Measurements from ENCODE around the gene NFIX. TPM values are rescaled to one million over a fixed set of nuclear protein-coding genes. Genes with fewer than 3 reads are reported as not detected.

NFIX gene
- total RNA-seq, 1 experiment from 2014 or later, result 144 TPM

- Histone ChIP-seq H3K27me3 (ENCODE audit: control insufficient read depth, insufficient read depth, low read length) (no peaks in the 10 kb centered on the region), H3K4me1 (ENCODE audit: control insufficient read depth, insufficient read depth, low read length) (peaks cover 63% of the 10 kb centered on the region), H3K4me3 (ENCODE audit: low read depth in 2 of 2, low read length in 2 of 2) (no peak overlapping the region), H3K27ac (ENCODE audit: low read length) (peak overlapping the region; percentile 99), H3K9me3 (ENCODE audit: control insufficient read depth, insufficient read depth, low read depth, low read length) (no peaks in the 10 kb centered on the region), H3K36me3 (ENCODE audit: control insufficient read depth, insufficient read depth, low read length) (no peaks in the 10 kb centered on the region)
- no peak for DNase-seq (ENCODE audit: low read depth, low spot score)
- no TSS peak for BruUV-seq (replicated peaks)
- intact Hi-C loops (cut with micrococcal nuclease; ENCODE audit: unreplicated experiment) (no loop called here), in situ Hi-C loops (cut with HindIII; ENCODE audit: low pct_unique_long_range_greater_than_20kb, low sequenced_read_pairs) (no loop called here)
- no peak for TF ChIP-seq SIN3A (IDR thresholded peaks at IDR 0.05; ENCODE audit: borderline replicate concordance, insufficient read depth, low read depth, low read length)
- TF ChIP-seq POLR2AphosphoS5 (IDR thresholded peaks at IDR 0.05; ENCODE audit: low read depth, low read length), result no peak
- TF ChIP-seq REST (IDR thresholded peaks at IDR 0.05; ENCODE audit: insufficient read depth in 1 of 2, low read depth in 2 of 2, low read length in 1 of 2), result no peak
- no peak for TF ChIP-seq CTCF (IDR thresholded peaks at IDR 0.05)
- no peak for TF ChIP-seq TCF7L2 (IDR thresholded peaks at IDR 0.05; ENCODE audit: low read depth, low read length)
- ChIA-PET POLR2A (no interaction called here), CTCF (no interaction called here)
- ATAC-seq, result no peak
These were observed 67.0 kb downstream of the NFIX start for GRCh38 chr19:13062317-13062716.

GRCh38 chr19:13063461-13064091, 68.3 kb downstream of the NFIX start:
- Histone ChIP-seq H3K27ac (ENCODE audit: low read length) (peak overlapping the region; percentile 99), H3K4me1 (ENCODE audit: control insufficient read depth, insufficient read depth, low read length) (peaks cover 50% of the 10 kb centered on the region)
- POLR2A ChIA-PET, result no interaction called here

More at GRCh38 chr19:13063461-13064091, 68.3 kb downstream of the NFIX start:
- Histone ChIP-seq H3K9me3 (ENCODE audit: control insufficient read depth, insufficient read depth, low read depth, low read length) (no peaks in the 10 kb centered on the region), H3K4me3 (ENCODE audit: low read depth in 2 of 2, low read length in 2 of 2) (no peak overlapping the region), H3K36me3 (ENCODE audit: control insufficient read depth, insufficient read depth, low read length) (no peaks in the 10 kb centered on the region), H3K27me3 (ENCODE audit: control insufficient read depth, insufficient read depth, low read length) (no peaks in the 10 kb centered on the region)
- in situ Hi-C loops (cut with HindIII; ENCODE audit: low pct_unique_long_range_greater_than_20kb, low sequenced_read_pairs) (no loop called here), intact Hi-C loops (cut with micrococcal nuclease; ENCODE audit: unreplicated experiment) (no loop called here)
- CTCF ChIA-PET, result no interaction called here
- no peak for ATAC-seq
- no TSS peak for BruUV-seq (replicated peaks)
- no peak for DNase-seq (ENCODE audit: low read depth, low spot score)
- TF ChIP-seq CTCF (IDR thresholded peaks at IDR 0.05) (no peak), SIN3A (IDR thresholded peaks at IDR 0.05; ENCODE audit: borderline replicate concordance, insufficient read depth, low read depth, low read length) (no peak), REST (IDR thresholded peaks at IDR 0.05; ENCODE audit: insufficient read depth in 1 of 2, low read depth in 2 of 2, low read length in 1 of 2) (no peak), POLR2AphosphoS5 (IDR thresholded peaks at IDR 0.05; ENCODE audit: low read depth, low read length) (no peak), TCF7L2 (IDR thresholded peaks at IDR 0.05; ENCODE audit: low read depth, low read length) (no peak)

All from Panc1 (cell line).